Stimulated activated CD4-positive, alpha-beta T cell treated with anti-CD3 and anti-CD28 coated beads, Interleukin-12 subunit alpha, Interleukin-12 subunit beta, amount 100 ng/mL, for 4 hours (primary cell): ENCODE data around the gene NOC2L.
A peak's percentile ranks its signal among the peaks of the same experiment; 100 is the strongest.
"Not testable (repeated sequence)": the region's sequence is repeated elsewhere in the genome, so short reads cannot be mapped to it uniquely, and the experiment has no call there.

Experiments used
- DNase-seq: peaks from one replicate; pipeline ENCODE4 v3.0.0-alpha.2; 2020

The NOC2L gene

GRCh38 chr1:958823-959730, at the start of gene NOC2L:
Gene NOC2L, minus strand, starts transcription at chr1:959256. Its CDS starts 16 bp downstream, at chr1:959240.
- DNase-seq: peak; percentile 99

GRCh38 chr1:1006305-1007159, 47.5 kb upstream of the NOC2L start:
- DNase-seq: no peak

- DNase-seq: no peak
These were observed 46.8 kb upstream of the NOC2L start for GRCh38 chr1:1005774-1006304.

- DNase-seq: no peak
These were observed 46.0 kb upstream of the NOC2L start for GRCh38 chr1:1004780-1005697.

GRCh38 chr1:1004420-1004779, 45.3 kb upstream of the NOC2L start:
- no peak for DNase-seq

- DNase-seq: no peak
These were observed 44.8 kb upstream of the NOC2L start for GRCh38 chr1:1003618-1004419.

- no peak for DNase-seq
These were observed 42.2 kb upstream of the NOC2L start for GRCh38 chr1:1001057-1001783.

GRCh38 chr1:1000357-1001056, 41.5 kb upstream of the NOC2L start:
- DNase-seq: peak; percentile 61

GRCh38 chr1:999725-1000356, 40.8 kb upstream of the NOC2L start, which contains the start of gene HES4:
Gene HES4, minus strand, starts transcription at chr1:1000097. Its CDS starts 124 bp downstream, at chr1:999973.
- peak; percentile 63 for DNase-seq

- DNase-seq: no peak
These were observed 40.1 kb upstream of the NOC2L start for GRCh38 chr1:998995-999724.

GRCh38 chr1:998745-998994, 39.6 kb upstream of the NOC2L start:
- DNase-seq: no peak

- DNase-seq: no peak
These were observed 39.1 kb upstream of the NOC2L start for GRCh38 chr1:997993-998744.

- DNase-seq: no peak
These were observed 38.6 kb upstream of the NOC2L start for GRCh38 chr1:997713-997992.

- DNase-seq: no peak
These were observed 38.0 kb upstream of the NOC2L start for GRCh38 chr1:996851-997712.

- no peak for DNase-seq
These were observed 36.9 kb upstream of the NOC2L start for GRCh38 chr1:995665-996633.

GRCh38 chr1:994546-994945, 35.5 kb upstream of the NOC2L start:
- not testable (repeated sequence) for DNase-seq
